Measurements from ENCODE around the gene PRDM16. TPM values are rescaled to one million over a fixed set of nuclear protein-coding genes. Genes with fewer than 3 reads are reported as not detected.

The PRDM16 gene
- total and polyA plus RNA-seq, 2 experiments from 2014 or later, result 0.14 to 0.16 TPM

DNA sequence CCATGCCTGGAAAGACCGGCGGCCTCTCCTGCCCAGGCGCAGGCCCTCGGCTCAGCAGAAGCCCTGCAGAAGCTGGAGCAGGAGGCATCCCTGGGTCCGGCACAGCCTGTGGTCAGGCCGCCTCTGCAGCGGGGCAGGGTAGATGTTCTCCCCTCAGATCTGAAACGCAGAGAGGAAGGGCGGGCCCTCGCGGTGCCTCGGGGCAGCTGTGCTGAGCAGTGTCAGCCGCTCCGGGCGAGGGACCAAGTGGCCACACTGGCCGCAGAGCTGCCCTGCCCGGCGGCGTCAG, 210.1 kb downstream of the PRDM16 start (continued):
- no peak for TF ChIP-seq ZNF114 (CRISPR knock-in tag; IDR thresholded peaks at IDR 0.05)
- TF ChIP-seq, protein P1, sequence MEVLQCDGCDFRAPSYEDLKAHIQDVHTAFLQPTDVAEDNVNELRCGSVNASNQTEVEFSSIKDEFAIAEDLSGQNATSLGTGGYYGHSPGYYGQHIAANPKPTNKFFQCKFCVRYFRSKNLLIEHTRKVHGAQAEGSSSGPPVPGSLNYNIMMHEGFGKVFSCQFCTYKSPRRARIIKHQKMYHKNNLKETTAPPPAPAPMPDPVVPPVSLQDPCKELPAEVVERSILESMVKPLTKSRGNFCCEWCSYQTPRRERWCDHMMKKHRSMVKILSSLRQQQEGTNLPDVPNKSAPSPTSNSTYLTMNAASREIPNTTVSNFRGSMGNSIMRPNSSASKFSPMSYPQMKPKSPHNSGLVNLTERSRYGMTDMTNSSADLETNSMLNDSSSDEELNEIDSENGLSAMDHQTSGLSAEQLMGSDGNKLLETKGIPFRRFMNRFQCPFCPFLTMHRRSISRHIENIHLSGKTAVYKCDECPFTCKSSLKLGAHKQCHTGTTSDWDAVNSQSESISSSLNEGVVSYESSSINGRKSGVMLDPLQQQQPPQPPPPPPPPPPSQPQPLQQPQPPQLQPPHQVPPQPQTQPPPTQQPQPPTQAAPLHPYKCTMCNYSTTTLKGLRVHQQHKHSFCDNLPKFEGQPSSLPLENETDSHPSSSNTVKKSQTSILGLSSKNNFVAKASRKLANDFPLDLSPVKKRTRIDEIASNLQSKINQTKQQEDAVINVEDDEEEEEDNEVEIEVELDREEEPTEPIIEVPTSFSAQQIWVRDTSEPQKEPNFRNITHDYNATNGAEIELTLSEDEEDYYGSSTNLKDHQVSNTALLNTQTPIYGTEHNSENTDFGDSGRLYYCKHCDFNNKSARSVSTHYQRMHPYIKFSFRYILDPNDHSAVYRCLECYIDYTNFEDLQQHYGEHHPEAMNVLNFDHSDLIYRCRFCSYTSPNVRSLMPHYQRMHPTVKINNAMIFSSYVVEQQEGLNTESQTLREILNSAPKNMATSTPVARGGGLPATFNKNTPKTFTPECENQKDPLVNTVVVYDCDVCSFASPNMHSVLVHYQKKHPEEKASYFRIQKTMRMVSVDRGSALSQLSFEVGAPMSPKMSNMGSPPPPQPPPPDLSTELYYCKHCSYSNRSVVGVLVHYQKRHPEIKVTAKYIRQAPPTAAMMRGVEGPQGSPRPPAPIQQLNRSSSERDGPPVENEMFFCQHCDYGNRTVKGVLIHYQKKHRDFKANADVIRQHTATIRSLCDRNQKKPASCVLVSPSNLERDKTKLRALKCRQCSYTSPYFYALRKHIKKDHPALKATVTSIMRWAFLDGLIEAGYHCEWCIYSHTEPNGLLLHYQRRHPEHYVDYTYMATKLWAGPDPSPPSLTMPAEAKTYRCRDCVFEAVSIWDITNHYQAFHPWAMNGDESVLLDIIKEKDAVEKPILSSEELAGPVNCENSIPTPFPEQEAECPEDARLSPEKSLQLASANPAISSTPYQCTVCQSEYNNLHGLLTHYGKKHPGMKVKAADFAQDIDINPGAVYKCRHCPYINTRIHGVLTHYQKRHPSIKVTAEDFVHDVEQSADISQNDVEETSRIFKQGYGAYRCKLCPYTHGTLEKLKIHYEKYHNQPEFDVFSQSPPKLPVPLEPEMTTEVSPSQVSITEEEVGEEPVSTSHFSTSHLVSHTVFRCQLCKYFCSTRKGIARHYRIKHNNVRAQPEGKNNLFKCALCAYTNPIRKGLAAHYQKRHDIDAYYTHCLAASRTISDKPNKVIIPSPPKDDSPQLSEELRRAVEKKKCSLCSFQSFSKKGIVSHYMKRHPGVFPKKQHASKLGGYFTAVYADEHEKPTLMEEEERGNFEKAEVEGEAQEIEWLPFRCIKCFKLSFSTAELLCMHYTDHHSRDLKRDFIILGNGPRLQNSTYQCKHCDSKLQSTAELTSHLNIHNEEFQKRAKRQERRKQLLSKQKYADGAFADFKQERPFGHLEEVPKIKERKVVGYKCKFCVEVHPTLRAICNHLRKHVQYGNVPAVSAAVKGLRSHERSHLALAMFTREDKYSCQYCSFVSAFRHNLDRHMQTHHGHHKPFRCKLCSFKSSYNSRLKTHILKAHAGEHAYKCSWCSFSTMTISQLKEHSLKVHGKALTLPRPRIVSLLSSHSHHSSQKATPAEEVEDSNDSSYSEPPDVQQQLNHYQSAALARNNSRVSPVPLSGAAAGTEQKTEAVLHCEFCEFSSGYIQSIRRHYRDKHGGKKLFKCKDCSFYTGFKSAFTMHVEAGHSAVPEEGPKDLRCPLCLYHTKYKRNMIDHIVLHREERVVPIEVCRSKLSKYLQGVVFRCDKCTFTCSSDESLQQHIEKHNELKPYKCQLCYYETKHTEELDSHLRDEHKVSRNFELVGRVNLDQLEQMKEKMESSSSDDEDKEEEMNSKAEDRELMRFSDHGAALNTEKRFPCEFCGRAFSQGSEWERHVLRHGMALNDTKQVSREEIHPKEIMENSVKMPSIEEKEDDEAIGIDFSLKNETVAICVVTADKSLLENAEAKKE (CRISPR knock-in tag; IDR thresholded peaks at IDR 0.05), result no peak
- TF ChIP-seq NANOG (IDR thresholded peaks at IDR 0.05; ENCODE audit: borderline replicate concordance), result no peak
- TF ChIP-seq POLR2AphosphoS5 (IDR thresholded peaks at IDR 0.05; ENCODE audit: low read depth), result no peak
- no peak for TF ChIP-seq CREB1 (CRISPR knock-in tag; IDR thresholded peaks at IDR 0.05; ENCODE audit: low read depth)

DNA sequence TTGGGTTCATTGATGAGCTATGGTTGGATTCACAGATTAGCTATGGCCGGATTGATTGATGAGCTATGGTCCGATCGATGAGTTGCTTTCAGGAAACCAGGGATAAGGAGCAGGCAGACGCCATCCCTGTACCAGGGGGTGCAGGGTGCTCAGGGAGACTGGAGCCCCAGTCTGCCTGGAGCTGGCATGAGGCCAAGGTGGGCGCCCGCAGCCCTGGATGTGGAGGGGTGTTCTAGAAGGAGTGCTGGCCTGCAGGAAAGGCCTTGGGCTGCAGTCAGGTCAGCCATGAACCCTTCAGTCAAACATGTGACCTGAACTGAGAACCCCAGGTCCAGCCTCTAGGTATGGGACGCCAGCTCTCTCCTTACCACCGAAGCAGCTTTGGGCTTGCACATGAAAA, 212.7 kb downstream of the PRDM16 start:
- Histone ChIP-seq H3K4me3 (no peak overlapping the region), H3K79me2 (replicated peaks; ENCODE audit: insufficient read depth) (no peaks in the 10 kb centered on the region), H3K27me3 (ENCODE audit: insufficient read depth) (no peaks in the 10 kb centered on the region), H3F3A (replicated peaks; ENCODE audit: low read depth) (no peaks in the 10 kb centered on the region), H2AFZ (no peak overlapping the region), H3K4me2 (no peak overlapping the region), H3K36me3 (ENCODE audit: insufficient read depth) (no peaks in the 10 kb centered on the region), H3K9me2 (ENCODE audit: insufficient read depth) (no peaks in the 10 kb centered on the region), H3K4me1 (ENCODE audit: insufficient read depth) (no peaks in the 10 kb centered on the region; the same call in 1 of the 2 replicates), H4K20me1 (replicated peaks; ENCODE audit: insufficient read depth) (no peaks in the 10 kb centered on the region), H3K27ac (ENCODE audit: low read depth) (no peak overlapping the region)
- ATAC-seq, result no peak
- Mint-ChIP-seq H3K4me1 (peaks cover 23% of the 10 kb centered on the region), H3K36me3 (ENCODE audit: low read depth) (no peaks in the 10 kb centered on the region), H3K27me3 (ENCODE audit: insufficient read depth, low read depth, poor library complexity) (peaks cover 2% of the 10 kb centered on the region), H3K9me3 (no peaks in the 10 kb centered on the region), H3K27ac (no peak overlapping the region), H3K4me3 (no peak overlapping the region)
- no peak for DNase-seq (ENCODE audit: low spot score)
- TF ChIP-seq, protein P1 (CRISPR knock-in tag; IDR thresholded peaks at IDR 0.05), result no peak
- TF ChIP-seq EZH2phosphoT487 (IDR thresholded peaks at IDR 0.05; ENCODE audit: unreplicated experiment) (no peak), STAT1 (IDR thresholded peaks at IDR 0.05; ENCODE audit: unreplicated experiment) (no peak), ZNF331 (CRISPR knock-in tag; IDR thresholded peaks at IDR 0.05; ENCODE audit: low read depth) (no peak), POLR2AphosphoS5 (IDR thresholded peaks at IDR 0.05; ENCODE audit: low read depth) (no peak)
- TF ChIP-seq, protein P2, sequence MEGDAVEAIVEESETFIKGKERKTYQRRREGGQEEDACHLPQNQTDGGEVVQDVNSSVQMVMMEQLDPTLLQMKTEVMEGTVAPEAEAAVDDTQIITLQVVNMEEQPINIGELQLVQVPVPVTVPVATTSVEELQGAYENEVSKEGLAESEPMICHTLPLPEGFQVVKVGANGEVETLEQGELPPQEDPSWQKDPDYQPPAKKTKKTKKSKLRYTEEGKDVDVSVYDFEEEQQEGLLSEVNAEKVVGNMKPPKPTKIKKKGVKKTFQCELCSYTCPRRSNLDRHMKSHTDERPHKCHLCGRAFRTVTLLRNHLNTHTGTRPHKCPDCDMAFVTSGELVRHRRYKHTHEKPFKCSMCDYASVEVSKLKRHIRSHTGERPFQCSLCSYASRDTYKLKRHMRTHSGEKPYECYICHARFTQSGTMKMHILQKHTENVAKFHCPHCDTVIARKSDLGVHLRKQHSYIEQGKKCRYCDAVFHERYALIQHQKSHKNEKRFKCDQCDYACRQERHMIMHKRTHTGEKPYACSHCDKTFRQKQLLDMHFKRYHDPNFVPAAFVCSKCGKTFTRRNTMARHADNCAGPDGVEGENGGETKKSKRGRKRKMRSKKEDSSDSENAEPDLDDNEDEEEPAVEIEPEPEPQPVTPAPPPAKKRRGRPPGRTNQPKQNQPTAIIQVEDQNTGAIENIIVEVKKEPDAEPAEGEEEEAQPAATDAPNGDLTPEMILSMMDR (conservative IDR thresholded peaks at IDR 0.05; ENCODE audit: low read depth in 2 of 2), result no peak

Data from GM23338 (cell line).